Activated naive CD8-positive, alpha-beta T cell treated with anti-CD3 and anti-CD28 coated beads, Interleukin-2, amount 50 U/mL, for 16 hours (primary cell): ENCODE results near the gene MAN1A1.

Source experiments
- DNase-seq: peaks from one replicate; pipeline ENCODE4 v3.0.0-alpha.2; 2020; ENCODE audit warnings: low read depth, low spot score

MAN1A1 gene

GRCh38 chr6:119346450-119346849 lies 3.1 kb downstream of the MAN1A1 start:
- no peak for DNase-seq

- DNase-seq = no peak
Measured at GRCh38 chr6:119345114-119345513, 4.4 kb downstream of the MAN1A1 start.

GRCh38 chr6:119344306-119344705 lies 5.3 kb downstream of the MAN1A1 start:
- no peak for DNase-seq

GRCh38 chr6:119343573-119344146 lies 5.9 kb downstream of the MAN1A1 start:
- DNase-seq = no peak

- DNase-seq = no peak
Measured at GRCh38 chr6:119343167-119343566, 6.4 kb downstream of the MAN1A1 start.

- DNase-seq = no peak
Measured at GRCh38 chr6:119342430-119342829, 7.1 kb downstream of the MAN1A1 start.

- no peak for DNase-seq
Measured at GRCh38 chr6:119340796-119341487, 8.6 kb downstream of the MAN1A1 start.

- DNase-seq = no peak
Measured at GRCh38 chr6:119339941-119340456, 9.6 kb downstream of the MAN1A1 start.

GRCh38 chr6:119337762-119338161 lies 11.8 kb downstream of the MAN1A1 start:
- no peak for DNase-seq

- no peak for DNase-seq
Measured at GRCh38 chr6:119337252-119337651, 12.3 kb downstream of the MAN1A1 start.

GRCh38 chr6:119334535-119335264 lies 14.9 kb downstream of the MAN1A1 start:
- DNase-seq = no peak

- no peak for DNase-seq
Measured at GRCh38 chr6:119333707-119334295, 15.8 kb downstream of the MAN1A1 start.

- no peak for DNase-seq
Measured at GRCh38 chr6:119333063-119333609, 16.4 kb downstream of the MAN1A1 start.

- DNase-seq = no peak
Measured at GRCh38 chr6:119331663-119332286, 17.8 kb downstream of the MAN1A1 start.

- DNase-seq = no peak
Measured at GRCh38 chr6:119330520-119331113, 18.9 kb downstream of the MAN1A1 start.

GRCh38 chr6:119329794-119330180 lies 19.8 kb downstream of the MAN1A1 start:
- no peak for DNase-seq

GRCh38 chr6:119328892-119329793 lies 20.4 kb downstream of the MAN1A1 start:
- DNase-seq = no peak

- no peak for DNase-seq
Measured at GRCh38 chr6:119328254-119328653, 21.3 kb downstream of the MAN1A1 start.

GRCh38 chr6:119327810-119328209 lies 21.8 kb downstream of the MAN1A1 start:
- no peak for DNase-seq
